ENCODE results near the gene PTPRN2. TPM values are rescaled to one million over a fixed set of nuclear protein-coding genes. Genes with fewer than 3 reads are reported as not detected.

The PTPRN2 gene
- total RNA-seq, 5 donors from 2014 or later (not counting 1 experiment from before 2014, with no cell fraction given), result 0.60 to 1.7 (median 0.82) TPM

GRCh38 chr7:158479021-158479663 is 108.5 kb downstream of the PTPRN2 start:
- Histone ChIP-seq H3K9me3 (no peaks in the 10 kb centered on the region), H3K27me3 (replicated peaks in 1 of 2; ENCODE audit: control insufficient read depth in 2 of 2, extremely low read depth in 1 of 2, insufficient read depth in 2 of 2, low read length in 1 of 2) (peaks cover 0 to 6% of the 10 kb centered on the region in 2 experiments), H3K4me3 (ENCODE audit: control insufficient read depth in 1 of 2, extremely low read depth in 1 of 2, low read length in 1 of 2) (no peak overlapping the region), H3K36me3 (ENCODE audit: control insufficient read depth in 2 of 2, extremely low read depth in 1 of 2, insufficient read depth in 1 of 2, low read length in 1 of 2) (no peaks in the 10 kb centered on the region), H3K27ac (ENCODE audit: low read length) (no peak overlapping the region), H3K4me1 (ENCODE audit: control insufficient read depth in 1 of 2, extremely low read depth in 1 of 2, insufficient read depth in 2 of 2, low read length in 2 of 2) (no peaks in the 10 kb centered on the region)
- ChIA-PET POLR2A (no interaction called here), CTCF (no interaction called here)
- no peak for ATAC-seq (replicated peaks in 1 of 4)
- H3K4me1 Mint-ChIP-seq, result no peaks in the 10 kb centered on the region
- H3K36me3 Mint-ChIP-seq, result no peaks in the 10 kb centered on the region
- no peak overlapping the region for H3K4me3 Mint-ChIP-seq
- no peak for DNase-seq
- H3K27ac Mint-ChIP-seq, result no peak overlapping the region
- H3K9me3 Mint-ChIP-seq, result no peaks in the 10 kb centered on the region
- H3K27me3 Mint-ChIP-seq, result peaks cover 0 to 4% of the 10 kb centered on the region in 2 donors
- WGBS (ENCODE audit: insufficient coverage), result 84% methylated on average over 18 of the region's 20 CpGs

GRCh38 chr7:158477866-158478265 is 109.8 kb downstream of the PTPRN2 start:
- no peak overlapping the region for H3K4me3 ChIP-seq (ENCODE audit: control insufficient read depth in 1 of 2, extremely low read depth in 1 of 2, low read length in 1 of 2)
- Mint-ChIP-seq H3K27ac (no peak overlapping the region), H3K27me3 (peaks cover 4 to 5% of the 10 kb centered on the region in 2 donors), H3K9me3 (no peaks in the 10 kb centered on the region), H3K4me3 (no peak overlapping the region), H3K4me1 (no peaks in the 10 kb centered on the region), H3K36me3 (no peaks in the 10 kb centered on the region)
- no peaks in the 10 kb centered on the region for H3K9me3 ChIP-seq
- peaks cover 0 to 6% of the 10 kb centered on the region in 2 experiments for H3K27me3 ChIP-seq (replicated peaks in 1 of 2; ENCODE audit: control insufficient read depth in 2 of 2, extremely low read depth in 1 of 2, insufficient read depth in 2 of 2, low read length in 1 of 2)
- no peak for DNase-seq
- CTCF ChIA-PET, result no interaction called here
- H3K27ac ChIP-seq (ENCODE audit: low read length), result no peak overlapping the region
- WGBS (ENCODE audit: insufficient coverage), result 88% methylated on average over 12 of the region's 13 CpGs
- no peaks in the 10 kb centered on the region for H3K4me1 ChIP-seq (ENCODE audit: control insufficient read depth in 1 of 2, extremely low read depth in 1 of 2, insufficient read depth in 2 of 2, low read length in 2 of 2)
- POLR2A ChIA-PET, result no interaction called here
- no peaks in the 10 kb centered on the region for H3K36me3 ChIP-seq (ENCODE audit: control insufficient read depth in 2 of 2, extremely low read depth in 1 of 2, insufficient read depth in 1 of 2, low read length in 1 of 2)
- no peak for ATAC-seq (replicated peaks in 1 of 4)

GRCh38 chr7:158476331-158476932 is 111.2 kb downstream of the PTPRN2 start:
- no peak overlapping the region for H3K4me3 ChIP-seq (ENCODE audit: control insufficient read depth in 1 of 2, extremely low read depth in 1 of 2, low read length in 1 of 2)
- peaks cover 4 to 5% of the 10 kb centered on the region in 2 donors for H3K27me3 Mint-ChIP-seq
- peaks cover 0 to 6% of the 10 kb centered on the region in 2 experiments for H3K27me3 ChIP-seq (replicated peaks in 1 of 2; ENCODE audit: control insufficient read depth in 2 of 2, extremely low read depth in 1 of 2, insufficient read depth in 2 of 2, low read length in 1 of 2)
- WGBS (ENCODE audit: insufficient coverage), result 87% methylated on average over 22 of the region's 24 CpGs
- DNase-seq, result no peak
- ChIA-PET CTCF (no interaction called here), POLR2A (no interaction called here)
- no peaks in the 10 kb centered on the region for H3K9me3 ChIP-seq
- no peak for ATAC-seq (replicated peaks in 1 of 4)
- no peaks in the 10 kb centered on the region for H3K36me3 ChIP-seq (ENCODE audit: control insufficient read depth in 2 of 2, extremely low read depth in 1 of 2, insufficient read depth in 1 of 2, low read length in 1 of 2)
- no peaks in the 10 kb centered on the region for H3K36me3 Mint-ChIP-seq
- no peaks in the 10 kb centered on the region for H3K4me1 ChIP-seq (ENCODE audit: control insufficient read depth in 1 of 2, extremely low read depth in 1 of 2, insufficient read depth in 2 of 2, low read length in 2 of 2)
- H3K27ac ChIP-seq (ENCODE audit: low read length), result no peak overlapping the region
- no peaks in the 10 kb centered on the region for H3K9me3 Mint-ChIP-seq
- no peak overlapping the region for H3K27ac Mint-ChIP-seq
- no peaks in the 10 kb centered on the region for H3K4me1 Mint-ChIP-seq
- H3K4me3 Mint-ChIP-seq, result no peak overlapping the region

GRCh38 chr7:158475679-158476052 is 112.0 kb downstream of the PTPRN2 start:
- no peak overlapping the region for H3K27ac ChIP-seq (ENCODE audit: low read length)
- no peaks in the 10 kb centered on the region for H3K36me3 ChIP-seq (ENCODE audit: control insufficient read depth in 2 of 2, extremely low read depth in 1 of 2, insufficient read depth in 1 of 2, low read length in 1 of 2)
- Mint-ChIP-seq H3K27ac (no peak overlapping the region), H3K4me3 (no peak overlapping the region), H3K4me1 (no peaks in the 10 kb centered on the region), H3K27me3 (peaks cover 4 to 5% of the 10 kb centered on the region in 2 donors), H3K9me3 (no peaks in the 10 kb centered on the region), H3K36me3 (no peaks in the 10 kb centered on the region)
- no CpG with 5 or more reads among the region's 6 CpGs for WGBS (ENCODE audit: insufficient coverage)
- ChIA-PET POLR2A (no interaction called here), CTCF (no interaction called here)
- DNase-seq, result no peak
- H3K27me3 ChIP-seq (replicated peaks in 1 of 2; ENCODE audit: control insufficient read depth in 2 of 2, extremely low read depth in 1 of 2, insufficient read depth in 2 of 2, low read length in 1 of 2), result peaks cover 0 to 6% of the 10 kb centered on the region in 2 experiments
- H3K9me3 ChIP-seq, result no peaks in the 10 kb centered on the region
- ATAC-seq (replicated peaks in 1 of 4), result no peak
- H3K4me1 ChIP-seq (ENCODE audit: control insufficient read depth in 1 of 2, extremely low read depth in 1 of 2, insufficient read depth in 2 of 2, low read length in 2 of 2), result no peaks in the 10 kb centered on the region
- no peak overlapping the region for H3K4me3 ChIP-seq (ENCODE audit: control insufficient read depth in 1 of 2, extremely low read depth in 1 of 2, low read length in 1 of 2)

GRCh38 chr7:158475036-158475678 is 112.5 kb downstream of the PTPRN2 start:
- Histone ChIP-seq H3K36me3 (ENCODE audit: control insufficient read depth in 2 of 2, extremely low read depth in 1 of 2, insufficient read depth in 1 of 2, low read length in 1 of 2) (no peaks in the 10 kb centered on the region), H3K4me1 (ENCODE audit: control insufficient read depth in 1 of 2, extremely low read depth in 1 of 2, insufficient read depth in 2 of 2, low read length in 2 of 2) (no peaks in the 10 kb centered on the region), H3K27ac (ENCODE audit: low read length) (no peak overlapping the region), H3K27me3 (replicated peaks in 1 of 2; ENCODE audit: control insufficient read depth in 2 of 2, extremely low read depth in 1 of 2, insufficient read depth in 2 of 2, low read length in 1 of 2) (peaks cover 0 to 6% of the 10 kb centered on the region in 2 experiments), H3K4me3 (ENCODE audit: control insufficient read depth in 1 of 2, extremely low read depth in 1 of 2, low read length in 1 of 2) (no peak overlapping the region), H3K9me3 (no peaks in the 10 kb centered on the region)
- ATAC-seq (replicated peaks in 1 of 4), result no peak
- CTCF ChIA-PET, result no interaction called here
- Mint-ChIP-seq H3K4me3 (no peak overlapping the region), H3K27me3 (peaks cover 4 to 5% of the 10 kb centered on the region in 2 donors), H3K9me3 (no peaks in the 10 kb centered on the region), H3K4me1 (no peaks in the 10 kb centered on the region), H3K27ac (no peak overlapping the region), H3K36me3 (no peaks in the 10 kb centered on the region)
- WGBS (ENCODE audit: insufficient coverage), result 79% methylated on average over 20 of the region's 22 CpGs
- POLR2A ChIA-PET, result no interaction called here
- DNase-seq, result no peak

- Histone ChIP-seq H3K9me3 (no peaks in the 10 kb centered on the region), H3K4me3 (ENCODE audit: control insufficient read depth in 1 of 2, extremely low read depth in 1 of 2, low read length in 1 of 2) (no peak overlapping the region)
- POLR2A ChIA-PET, result no interaction called here
Observed at GRCh38 chr7:158474488-158474887, 113.1 kb downstream of the PTPRN2 start.

More at GRCh38 chr7:158474488-158474887, 113.1 kb downstream of the PTPRN2 start:
- CTCF ChIA-PET, result no interaction called here
- no peaks in the 10 kb centered on the region for H3K4me1 ChIP-seq (ENCODE audit: control insufficient read depth in 1 of 2, extremely low read depth in 1 of 2, insufficient read depth in 2 of 2, low read length in 2 of 2)
- ATAC-seq (replicated peaks in 1 of 4) (no peak), DNase-seq (peak in 1 of 35 experiments; percentile 15)
- H3K27me3 ChIP-seq (replicated peaks in 1 of 2; ENCODE audit: control insufficient read depth in 2 of 2, extremely low read depth in 1 of 2, insufficient read depth in 2 of 2, low read length in 1 of 2), result peaks cover 0 to 6% of the 10 kb centered on the region in 2 experiments
- Mint-ChIP-seq H3K36me3 (no peaks in the 10 kb centered on the region), H3K9me3 (no peaks in the 10 kb centered on the region), H3K27ac (no peak overlapping the region), H3K4me3 (no peak overlapping the region), H3K27me3 (peaks cover 10 to 11% of the 10 kb centered on the region in 2 donors), H3K4me1 (no peaks in the 10 kb centered on the region)
- H3K27ac ChIP-seq (ENCODE audit: low read length), result no peak overlapping the region
- WGBS (ENCODE audit: insufficient coverage), result 83% methylated on average over 16 of the region's 16 CpGs
- H3K36me3 ChIP-seq (ENCODE audit: control insufficient read depth in 2 of 2, extremely low read depth in 1 of 2, insufficient read depth in 1 of 2, low read length in 1 of 2), result no peaks in the 10 kb centered on the region
